GM15510 (cell line): ENCODE measurements around the gene IBA57.

ENCODE experiments used
- POLR2A ChIP-seq: IDR thresholded peaks from 3 replicates; pipeline ENCODE4 v1.6.1; 2011; ENCODE audit warnings: borderline replicate concordance; ENCODE audit not compliant: insufficient read length; ENCODE audit errors: extremely low read depth

Gene IBA57

GRCh38 chr1:228216371-228217320, 51.0 kb downstream of the IBA57 start:
- no peak for TF ChIP-seq POLR2A

GRCh38 chr1:228217551-228218344, 52.1 kb downstream of the IBA57 start:
- TF ChIP-seq POLR2A = no peak

- no peak for TF ChIP-seq POLR2A
Measured at GRCh38 chr1:228218513-228219244, 53.1 kb downstream of the IBA57 start.

GRCh38 chr1:228219245-228219961, 53.8 kb downstream of the IBA57 start:
- TF ChIP-seq POLR2A = no peak

GRCh38 chr1:228219962-228220780, 54.6 kb downstream of the IBA57 start:
- no peak for TF ChIP-seq POLR2A

- TF ChIP-seq POLR2A = no peak
Measured at GRCh38 chr1:228222548-228222947, 56.9 kb downstream of the IBA57 start.

GRCh38 chr1:228224198-228225164, 58.9 kb downstream of the IBA57 start:
- no peak for TF ChIP-seq POLR2A

- TF ChIP-seq POLR2A = no peak
Measured at GRCh38 chr1:228225165-228225710, 59.6 kb downstream of the IBA57 start.

GRCh38 chr1:228225740-228226139, 60.1 kb downstream of the IBA57 start:
- TF ChIP-seq POLR2A = no peak

GRCh38 chr1:228226141-228226874, 60.7 kb downstream of the IBA57 start:
- TF ChIP-seq POLR2A = no peak
